GM21360 (cell line): ENCODE results near the gene NFE2.

Experiments used
- ATAC-seq: cut with Tn5 transposase; IDR thresholded peaks from one replicate; pipeline ENCODE4 v1.9.1; 2021; ENCODE audit warnings: mild to moderate bottlenecking, moderate library complexity; ENCODE audit not compliant: unreplicated experiment

The NFE2 gene

DNA sequence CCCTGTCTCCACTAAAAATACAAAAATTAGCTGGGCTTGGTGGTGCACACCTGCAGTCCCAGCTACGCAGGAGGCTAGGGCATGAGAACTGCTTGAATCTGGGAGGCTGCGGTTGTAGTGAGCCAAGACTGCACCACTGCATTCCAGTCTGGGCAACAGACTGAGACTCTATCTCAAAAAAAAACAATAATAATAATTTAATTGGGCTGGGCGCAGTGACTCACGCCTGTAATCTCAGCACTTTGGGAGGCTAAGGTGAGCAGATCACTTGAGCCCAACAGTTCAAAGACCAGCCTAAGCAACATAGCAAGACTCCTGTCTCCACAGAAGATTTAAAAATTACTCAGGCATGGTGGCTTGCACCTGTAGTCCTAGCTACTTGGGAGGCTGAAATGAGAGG, 47.6 kb downstream of the NFE2 start:
- no peak for ATAC-seq

DNA sequence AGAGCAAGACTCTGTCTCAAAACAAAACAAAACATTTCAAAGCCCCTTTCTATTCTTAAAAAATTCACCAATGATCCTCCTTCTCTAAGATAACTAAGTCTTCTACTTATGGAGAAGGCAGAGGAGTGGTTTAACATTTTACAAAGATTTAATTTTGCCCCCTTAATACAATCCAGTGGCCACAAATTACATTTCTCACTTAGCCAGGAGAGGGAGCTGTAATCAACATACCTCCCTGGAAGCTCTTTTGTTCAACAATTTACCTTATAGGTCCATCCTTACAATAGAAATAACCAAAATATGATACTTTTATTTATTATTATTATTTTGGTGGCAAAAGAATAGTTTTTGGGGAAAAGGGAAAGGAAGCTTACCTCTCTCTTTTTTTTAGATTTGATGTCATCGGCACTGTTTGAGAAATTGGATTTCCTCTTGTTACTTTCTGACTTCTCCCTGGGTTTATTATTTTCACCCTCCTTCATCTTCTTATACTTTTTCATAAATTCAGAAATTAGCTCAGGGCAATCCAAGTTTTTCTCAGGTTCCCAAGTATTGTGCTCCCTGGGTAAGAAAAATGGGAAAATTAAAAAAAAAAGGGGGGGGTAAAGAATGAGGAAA, 49.0 kb downstream of the NFE2 start:
- no peak for ATAC-seq

DNA sequence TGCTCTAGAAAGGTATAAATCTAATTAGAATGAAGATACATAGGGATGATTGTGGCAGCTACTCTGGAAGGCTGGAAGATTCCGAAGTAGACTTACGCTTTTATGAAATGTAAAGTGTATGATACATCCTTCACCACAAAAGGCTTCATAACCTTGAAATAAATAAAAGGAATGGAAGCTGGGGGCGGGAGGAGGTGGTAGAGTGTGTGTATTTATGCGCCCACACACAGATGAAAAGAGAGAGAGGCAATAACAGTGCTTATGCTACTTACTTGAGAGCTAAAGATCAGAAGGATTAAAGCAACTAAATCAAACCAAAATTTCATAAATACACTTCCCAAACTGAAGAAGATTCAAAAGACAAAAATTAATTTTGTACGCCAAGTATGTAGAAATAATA, 51.3 kb downstream of the NFE2 start:
- no peak for ATAC-seq

DNA sequence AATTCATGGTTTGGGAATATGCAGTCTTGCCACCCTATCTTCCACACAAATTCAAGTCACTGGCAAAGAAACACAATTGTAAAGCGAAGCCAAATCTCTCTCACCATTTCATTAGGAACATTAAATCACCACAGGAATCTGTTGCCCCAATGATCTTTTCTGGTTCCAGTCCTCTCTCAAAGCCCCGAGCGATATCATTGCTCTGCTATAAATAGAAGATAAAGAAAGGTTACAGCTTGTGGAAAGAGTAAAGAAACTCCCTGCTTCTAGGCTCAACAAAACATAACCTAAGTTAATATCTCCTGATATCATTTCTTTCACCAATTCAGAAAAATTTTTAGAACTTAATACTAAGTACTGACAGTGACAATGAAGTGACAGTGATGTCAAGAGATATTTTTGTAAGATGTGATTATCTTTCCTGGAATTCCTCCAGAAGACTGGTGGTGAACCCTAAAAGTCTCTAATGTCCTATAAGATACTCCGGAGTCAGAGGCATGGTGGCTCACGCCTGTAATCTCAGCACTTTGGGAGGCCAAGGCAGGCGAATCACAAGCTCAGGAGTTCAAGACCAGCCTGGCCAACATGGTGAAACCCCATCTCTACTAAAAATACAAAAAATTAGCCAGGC, 54.7 kb downstream of the NFE2 start:
- ATAC-seq = no peak
